Endothelial cell of umbilical vein (primary cell): ENCODE data around the gene RASSF5. TPM values are rescaled to one million over a fixed set of nuclear protein-coding genes. Genes with fewer than 3 reads are reported as not detected.

Experiments used
- BruUV-seq: library from RNA; stranded (reverse); fragments of 400-500 nt; replicated peaks from 2 replicates; lab custom pipeline; 2021; lab: Mats Ljungman, UMichigan
- CTCF ChIA-PET: fragments of 300-600, 350-600 bp; sonication (Branson Sonifier 250); formaldehyde crosslinking; loops from one replicate; lab custom pipeline; 2021; ENCODE audit warnings: antibody characterized with exemption, inconsistent platforms; lab: Charles Lee
- POLR2A ChIA-PET: fragments of 300-600, 350-600 bp; sonication (Branson Sonifier 250); formaldehyde crosslinking; loops from one replicate; lab custom pipeline; 2021; ENCODE audit warnings: antibody characterized with exemption, inconsistent platforms; lab: Charles Lee
- DNase-seq: peaks from one replicate; pipeline ENCODE4 v3.0.0-alpha.2; 2011; ENCODE audit warnings: low read depth, low spot score
- FAIRE-seq: peaks from 2 replicates; lab custom pipeline; 2011; peaks lifted over from hg19 to GRCh38; lab: Jason Lieb, UNC
- H2AFZ ChIP-seq: 2 replicates; pipeline ENCODE4 v1.6.0; 2012; ENCODE audit warnings: low read depth, low read length, control low read depth, inconsistent platforms
- H3K27ac ChIP-seq: 2 replicates; pipeline ENCODE4 v1.5.1; 2011; ENCODE audit warnings: low read depth, mild to moderate bottlenecking, control low read depth, low read length, moderate library complexity; ENCODE audit not compliant: insufficient read depth
- H3K27me3 ChIP-seq, 2 experiments: 2 replicates each; pipeline versions ENCODE4 v1.6.0 to v1.6.1; 2011; ENCODE audit warnings: low read length in 2 of 2, mixed read lengths in 1 of 2; ENCODE audit not compliant: control insufficient read depth in 2 of 2, insufficient read depth in 2 of 2
- H3K36me3 ChIP-seq, 2 experiments: 2 replicates in 1 of 2; 3 replicates in 1 of 2; pipeline ENCODE4 v1.5.1; 2011; ENCODE audit warnings: low read length in 2 of 2, mild to moderate bottlenecking in 1 of 2, moderate library complexity in 1 of 2; ENCODE audit not compliant: control insufficient read depth in 2 of 2, insufficient read depth in 2 of 2; ENCODE audit errors: extremely low read depth in 1 of 2
- H3K4me1 ChIP-seq: 3 replicates; pipeline ENCODE4 v1.5.1; 2011; ENCODE audit warnings: mild to moderate bottlenecking, low read length; ENCODE audit not compliant: control insufficient read depth, insufficient read depth; ENCODE audit errors: extremely low read depth
- H3K4me2 ChIP-seq: 2 replicates; pipeline ENCODE4 v1.6.1; 2011; ENCODE audit warnings: low read length, control low read depth, mixed read lengths; ENCODE audit not compliant: insufficient read depth
- H3K4me3 ChIP-seq, 3 experiments: fragments of 200-600 bp in 1 of 3; sonication (generic), shearing (Covaris generic) in 1 of 3; replicated peaks in 1 of 3; 2 replicates each; pipeline ENCODE4 v1.5.1; 2011 to 2016; ENCODE audit warnings: control low read depth in 3 of 3, low read length in 3 of 3, mild to moderate bottlenecking in 2 of 3, inconsistent platforms in 1 of 3, low read depth in 1 of 3, moderate library complexity in 1 of 3; ENCODE audit not compliant: insufficient read depth in 1 of 3
- H3K79me2 ChIP-seq: 2 replicates; pipeline ENCODE4 v1.6.0; 2012; ENCODE audit warnings: low read length, inconsistent platforms; ENCODE audit not compliant: control insufficient read depth, insufficient read depth
- H3K9ac ChIP-seq: replicated peaks from 2 replicates; pipeline ENCODE3; 2011; ENCODE audit warnings: low read length, control low read depth; ENCODE audit not compliant: insufficient read depth; ENCODE audit errors: extremely low read depth
- H3K9me1 ChIP-seq: replicated peaks from 3 replicates; pipeline ENCODE4 v1.6.0; 2011; ENCODE audit warnings: mild to moderate bottlenecking, low read length; ENCODE audit not compliant: control insufficient read depth, insufficient read depth; ENCODE audit errors: extremely low read depth
- H3K9me3 ChIP-seq: replicated peaks from 2 replicates; pipeline ENCODE4 v1.5.1; 2012; ENCODE audit warnings: low read length, inconsistent platforms; ENCODE audit not compliant: control insufficient read depth, insufficient read depth
- H4K20me1 ChIP-seq: replicated peaks from 2 replicates; pipeline ENCODE3; 2011; ENCODE audit warnings: mild to moderate bottlenecking, low read length; ENCODE audit not compliant: control insufficient read depth, insufficient read depth; ENCODE audit errors: extremely low read depth
- CTCF ChIP-seq, 2 donors: IDR thresholded peaks; 1 replicate in 1 of 2; 2 replicates in 1 of 2; pipeline ENCODE4 v1.5.1; 2011; ENCODE audit warnings: low read length in 2 of 2, mild to moderate bottlenecking in 2 of 2, moderate library complexity in 2 of 2, control low read depth in 1 of 2, inconsistent platforms in 1 of 2, low read depth in 1 of 2; ENCODE audit not compliant: insufficient read depth in 1 of 2; ENCODE audit errors: extremely low read depth in 1 of 2
- FOS ChIP-seq: IDR thresholded peaks from 2 replicates; pipeline ENCODE4 v1.6.1; 2011; ENCODE audit warnings: mild to moderate bottlenecking, low read length, moderate library complexity, borderline replicate concordance; ENCODE audit not compliant: insufficient read depth
- GATA2 ChIP-seq: IDR thresholded peaks from 2 replicates; pipeline ENCODE4 v1.7.0; 2011; ENCODE audit warnings: low read depth, mild to moderate bottlenecking, moderate library complexity, mixed read lengths, low read length; ENCODE audit not compliant: insufficient read length, insufficient read depth
- POLR2A ChIP-seq: IDR thresholded peaks from 2 replicates; pipeline ENCODE4 v1.6.1; 2012; ENCODE audit warnings: low read depth, mild to moderate bottlenecking, control low read depth, low read length
- POLR2AphosphoS5 ChIP-seq: IDR thresholded peaks from 2 replicates; pipeline ENCODE4 v1.6.1; 2012; ENCODE audit warnings: low read depth, mild to moderate bottlenecking, control low read depth, low read length, moderate library complexity; ENCODE audit not compliant: insufficient read depth
- dilution Hi-C: fragments of 300-500 bp; cut with MboI; formaldehyde crosslinking; loops from one replicate; pipeline ENCODE4 v1.15.0; 2019; ENCODE audit warnings: low sequenced_read_pairs; ENCODE audit not compliant: extremely low pct_ligation_motif_present
- intact Hi-C: fragments of 100-400 bp; cut with micrococcal nuclease; formaldehyde crosslinking; loops from one replicate; pipeline ENCODE4 v1.10.0; 2022
- polyA plus RNA-seq, 4 experiments: library from polyadenylated mRNA; depleted of rRNA in 3 of 4; stranded (reverse) in 3 of 4; unstranded in 1 of 4; fragments of >200 nt; gene quantifications; 2 replicates each; pipeline versions ENCODE4 v1.2.1 to v1.2.3, GENCODE V29; 2011 to 2012; ENCODE audit warnings: missing spikeins in 1 of 4
- total RNA-seq: library from RNA; stranded (reverse); gene quantifications from 2 replicates; pipeline ENCODE4 v1.2.3, GENCODE V29; 2021

Gene RASSF5
- total and polyA plus RNA-seq, 2 donors (not counting 3 experiments of a cell fraction or from before 2014, with no cell fraction given), result 0.23 to 0.60 TPM

- no peak for DNase-seq
- H4K20me1 ChIP-seq, result no peaks in the 10 kb centered on the region
- intact Hi-C loops, result no loop called here
- FAIRE-seq, result no peak
- H3K9ac ChIP-seq, result no peak overlapping the region
- no peaks in the 10 kb centered on the region for H3K9me3 ChIP-seq
- dilution Hi-C loops, result no loop called here
- H3K27ac ChIP-seq, result no peak overlapping the region
- no peaks in the 10 kb centered on the region for H3K9me1 ChIP-seq
- peaks cover 19 to 28% of the 10 kb centered on the region in 2 experiments for H3K27me3 ChIP-seq
- no peak overlapping the region for H2AFZ ChIP-seq
- ChIA-PET POLR2A (no interaction called here), CTCF (interaction anchor here (1.2 to 2.9 kb wide), 4 partner anchors 10 to 83 kb away, joined by 4 to 20 read pairs (median 8); no protein-coding TSS in a partner anchor)
- H3K4me1 ChIP-seq, result peaks cover 2% of the 10 kb centered on the region
- H3K79me2 ChIP-seq, result no peaks in the 10 kb centered on the region
- TF ChIP-seq POLR2AphosphoS5 (no peak), FOS (no peak), GATA2 (no peak)
- H3K36me3 ChIP-seq, result peaks cover 0 to 2% of the 10 kb centered on the region in 2 experiments
- H3K4me2 ChIP-seq, result no peak overlapping the region
- no TSS peak for BruUV-seq
- H3K4me3 ChIP-seq, result no peak overlapping the region
Measured at GRCh38 chr1:206500046-206500445, 7.3 kb upstream of the RASSF5 start.

- Histone ChIP-seq H3K9ac (no peak overlapping the region), H3K79me2 (no peaks in the 10 kb centered on the region), H3K27ac (no peak overlapping the region), H3K36me3 (no peaks in the 10 kb centered on the region), H3K27me3 (peaks cover 34 to 42% of the 10 kb centered on the region in 2 experiments), H3K9me3 (no peaks in the 10 kb centered on the region), H4K20me1 (no peaks in the 10 kb centered on the region), H3K4me1 (no peaks in the 10 kb centered on the region), H3K9me1 (no peaks in the 10 kb centered on the region), H3K4me2 (no peak overlapping the region), H3K4me3 (no peak overlapping the region), H2AFZ (no peak overlapping the region)
- dilution Hi-C loops (no loop called here), intact Hi-C loops (no loop called here)
- FAIRE-seq (no peak), DNase-seq (no peak)
- ChIA-PET POLR2A (no interaction called here), CTCF (interaction anchor here (2.0 kb wide), 1 partner anchor 12 kb away, joined by 13 read pairs; no protein-coding TSS in a partner anchor)
- BruUV-seq, result no TSS peak
- TF ChIP-seq FOS, result no peak
- no peak for TF ChIP-seq POLR2A
- no peak for TF ChIP-seq CTCF (IDR thresholded peaks at IDR 0.05; ENCODE audit: extremely low read depth in 1 of 2, insufficient read depth in 1 of 2, low read depth in 1 of 2, low read length in 2 of 2)
Measured at GRCh38 chr1:206501881-206502280, 5.5 kb upstream of the RASSF5 start.
